ENCODE measurements around the gene PDCD6IP. TPM values are rescaled to one million over a fixed set of nuclear protein-coding genes. Genes with fewer than 3 reads are reported as not detected.

PDCD6IP gene
- total and polyA plus RNA-seq, 2 donors (not counting 1 experiment from before 2014, with no cell fraction given), result 99.4 to 146 TPM

- no peak for TF ChIP-seq CTCF (conservative IDR thresholded peaks at IDR 0.05 in 1 of 2, IDR thresholded peaks at IDR 0.05 in 1 of 2; ENCODE audit: low read depth in 1 of 2, low read length in 2 of 2)
- no peak for TF ChIP-seq EZH2 (IDR thresholded peaks at IDR 0.05; ENCODE audit: low read length, missing control alignments)
- Histone ChIP-seq H3K4me1 (ENCODE audit: control insufficient read depth, extremely low read depth, insufficient read depth, low read length) (no peaks in the 10 kb centered on the region), H3K9me3 (ENCODE audit: control insufficient read depth, insufficient read depth, low read depth, low read length) (no peaks in the 10 kb centered on the region), H3K4me2 (ENCODE audit: extremely low read depth, insufficient read depth, low read length) (no peak overlapping the region), H3K79me2 (ENCODE audit: control insufficient read depth, insufficient read depth, low read length) (no peaks in the 10 kb centered on the region), H3K9ac (ENCODE audit: insufficient read depth, low read length) (no peak overlapping the region), H3K36me3 (ENCODE audit: control insufficient read depth, insufficient read depth, low read length) (no peaks in the 10 kb centered on the region), H4K20me1 (ENCODE audit: control insufficient read depth, extremely low read depth, insufficient read depth, low read length) (no peaks in the 10 kb centered on the region), H2AFZ (ENCODE audit: low read length) (no peak overlapping the region), H3K27ac (ENCODE audit: insufficient read depth, low read length) (no peak overlapping the region), H3K4me3 (replicated peaks in 1 of 4; ENCODE audit: control extremely low read depth in 1 of 4, insufficient read depth in 1 of 4, low read depth in 3 of 4, low read length in 4 of 4) (no peak overlapping the region), H3K27me3 (ENCODE audit: control insufficient read depth, insufficient read depth, low read length) (no peaks in the 10 kb centered on the region)
- DNase-seq (ENCODE audit: low read depth in 2 of 2), result no peak
Measured at GRCh38 chr3:33914731-33915379, 116.4 kb downstream of the PDCD6IP start.

DNA sequence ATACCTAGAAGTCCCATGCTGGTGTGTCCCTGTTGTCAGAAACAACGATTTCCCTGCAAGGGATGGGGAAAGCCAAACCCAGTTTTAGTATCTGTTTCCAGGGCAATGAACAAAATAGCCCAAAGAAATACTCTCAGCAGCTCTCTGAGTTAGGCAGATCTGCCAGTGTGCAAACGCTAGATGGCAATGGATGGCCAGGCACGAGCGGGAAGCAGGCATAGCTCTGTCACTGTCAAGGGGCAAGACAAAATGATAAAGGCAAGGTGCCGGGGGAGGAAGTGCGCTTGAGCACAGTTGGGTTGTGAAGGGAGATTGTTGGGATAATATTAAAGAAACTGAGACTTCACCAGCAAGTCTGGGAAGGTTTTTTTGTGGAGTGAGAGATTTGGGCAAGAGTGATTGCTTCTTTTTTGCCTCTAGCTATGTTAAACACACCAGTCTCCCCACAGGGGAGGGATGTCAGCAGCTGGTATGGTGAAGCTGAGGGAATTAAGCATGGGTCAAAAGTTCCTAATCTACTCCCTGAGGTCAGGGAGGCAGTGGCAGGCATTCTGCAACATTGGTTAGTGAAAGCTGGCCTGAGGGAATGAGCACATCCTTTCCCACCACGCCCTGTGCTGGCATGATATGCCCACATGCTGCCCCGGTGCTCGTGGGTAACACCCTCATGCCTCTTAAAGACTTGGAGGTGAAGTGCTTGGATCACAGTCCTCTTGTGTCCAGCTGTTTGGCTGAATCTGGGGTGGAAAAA is 117.5 kb downstream of the PDCD6IP start:
- H3K36me3 ChIP-seq (ENCODE audit: control insufficient read depth, insufficient read depth, low read length), result no peaks in the 10 kb centered on the region
- peak; percentile 33 to 51 for DNase-seq (ENCODE audit: low read depth in 2 of 2)
- no peak overlapping the region for H2AFZ ChIP-seq (ENCODE audit: low read length)
- H3K4me1 ChIP-seq (ENCODE audit: control insufficient read depth, extremely low read depth, insufficient read depth, low read length), result no peaks in the 10 kb centered on the region
- no peak overlapping the region for H3K9ac ChIP-seq (ENCODE audit: insufficient read depth, low read length)
- H3K27ac ChIP-seq (ENCODE audit: insufficient read depth, low read length), result no peak overlapping the region
- no peak overlapping the region for H3K4me3 ChIP-seq (replicated peaks in 1 of 4; ENCODE audit: control extremely low read depth in 1 of 4, insufficient read depth in 1 of 4, low read depth in 3 of 4, low read length in 4 of 4)
- no peak for TF ChIP-seq EZH2 (IDR thresholded peaks at IDR 0.05; ENCODE audit: low read length, missing control alignments)
- TF ChIP-seq CTCF (conservative IDR thresholded peaks at IDR 0.05 in 1 of 2, IDR thresholded peaks at IDR 0.05 in 1 of 2; ENCODE audit: low read depth in 1 of 2, low read length in 2 of 2), result peak; percentile 42 to 70
- H4K20me1 ChIP-seq (ENCODE audit: control insufficient read depth, extremely low read depth, insufficient read depth, low read length), result no peaks in the 10 kb centered on the region
- H3K27me3 ChIP-seq (ENCODE audit: control insufficient read depth, insufficient read depth, low read length), result no peaks in the 10 kb centered on the region
- no peaks in the 10 kb centered on the region for H3K9me3 ChIP-seq (ENCODE audit: control insufficient read depth, insufficient read depth, low read depth, low read length)
- H3K4me2 ChIP-seq (ENCODE audit: extremely low read depth, insufficient read depth, low read length), result no peak overlapping the region
- H3K79me2 ChIP-seq (ENCODE audit: control insufficient read depth, insufficient read depth, low read length), result no peaks in the 10 kb centered on the region

DNA sequence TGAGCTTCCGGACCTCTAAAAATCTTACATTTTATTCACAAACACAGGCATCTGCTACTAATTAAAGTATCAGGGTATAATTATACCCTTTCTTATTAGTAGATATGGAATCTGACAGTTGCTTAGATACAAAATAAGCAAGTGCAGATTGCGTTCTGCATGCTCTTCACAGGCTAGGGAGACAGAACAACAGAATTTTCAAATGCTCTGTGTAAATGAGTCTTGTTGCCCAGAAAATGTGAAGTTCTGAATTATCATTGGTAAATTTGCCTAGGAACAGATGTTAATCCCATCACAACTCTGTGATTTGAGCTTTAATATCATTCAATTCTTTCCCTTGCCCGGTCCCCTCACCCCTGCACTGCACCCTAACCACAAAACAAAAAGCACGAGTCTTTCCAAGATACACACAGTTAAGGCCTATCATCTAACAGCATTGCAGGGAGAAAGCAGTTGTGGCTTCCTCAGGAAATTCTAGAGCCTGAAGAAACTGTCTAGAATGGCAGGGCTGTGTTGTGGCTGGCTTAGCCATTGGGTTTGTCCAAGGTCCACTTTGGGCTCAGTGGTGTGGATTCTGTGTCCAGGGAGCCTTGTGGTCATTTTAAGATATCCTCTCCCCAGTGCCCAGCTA is 119.8 kb downstream of the PDCD6IP start:
- no peaks in the 10 kb centered on the region for H3K27me3 ChIP-seq (ENCODE audit: control insufficient read depth, insufficient read depth, low read length)
- DNase-seq (ENCODE audit: low read depth in 2 of 2), result peak in 1 of 2 donors; percentile 38
- no peaks in the 10 kb centered on the region for H3K4me1 ChIP-seq (ENCODE audit: control insufficient read depth, extremely low read depth, insufficient read depth, low read length)
- no peak overlapping the region for H3K4me3 ChIP-seq (replicated peaks in 1 of 4; ENCODE audit: control extremely low read depth in 1 of 4, insufficient read depth in 1 of 4, low read depth in 3 of 4, low read length in 4 of 4)
- no peak overlapping the region for H3K4me2 ChIP-seq (ENCODE audit: extremely low read depth, insufficient read depth, low read length)
- TF ChIP-seq CTCF (conservative IDR thresholded peaks at IDR 0.05 in 1 of 2, IDR thresholded peaks at IDR 0.05 in 1 of 2; ENCODE audit: low read depth in 1 of 2, low read length in 2 of 2), result no peak
- no peak for TF ChIP-seq EZH2 (IDR thresholded peaks at IDR 0.05; ENCODE audit: low read length, missing control alignments)
- no peak overlapping the region for H3K9ac ChIP-seq (ENCODE audit: insufficient read depth, low read length)
- no peaks in the 10 kb centered on the region for H3K9me3 ChIP-seq (ENCODE audit: control insufficient read depth, insufficient read depth, low read depth, low read length)
- no peaks in the 10 kb centered on the region for H4K20me1 ChIP-seq (ENCODE audit: control insufficient read depth, extremely low read depth, insufficient read depth, low read length)
- no peaks in the 10 kb centered on the region for H3K36me3 ChIP-seq (ENCODE audit: control insufficient read depth, insufficient read depth, low read length)
- H2AFZ ChIP-seq (ENCODE audit: low read length), result no peak overlapping the region
- no peak overlapping the region for H3K27ac ChIP-seq (ENCODE audit: insufficient read depth, low read length)
- no peaks in the 10 kb centered on the region for H3K79me2 ChIP-seq (ENCODE audit: control insufficient read depth, insufficient read depth, low read length)
